ENCODE results near the gene ZHX3.

ZHX3 gene

GRCh38 chr20:41175201-41175651, 142.3 kb downstream of the ZHX3 start:
- peaks cover 60% of the 10 kb centered on the region for H3K36me3 ChIP-seq (ENCODE audit: control insufficient read depth, insufficient read depth, low read length)
- H3K27me3 ChIP-seq (replicated peaks; ENCODE audit: control insufficient read depth, insufficient read depth, low read length, poor library complexity, severe bottlenecking): no peaks in the 10 kb centered on the region
- H3K4me3 ChIP-seq (ENCODE audit: insufficient read depth, low read depth, low read length, poor library complexity, severe bottlenecking): no peak overlapping the region
- H3K4me1 ChIP-seq (ENCODE audit: control insufficient read depth, insufficient read depth, low read length, poor library complexity, severe bottlenecking): no peaks in the 10 kb centered on the region
- no peak for DNase-seq
- no peak overlapping the region for H3K27ac ChIP-seq (ENCODE audit: insufficient read depth, low read length, poor library complexity, severe bottlenecking)
- no peaks in the 10 kb centered on the region for H3K9me3 ChIP-seq (ENCODE audit: control insufficient read depth, low read length)

- Histone ChIP-seq H3K4me1 (ENCODE audit: control insufficient read depth, insufficient read depth, low read length, poor library complexity, severe bottlenecking) (no peaks in the 10 kb centered on the region), H3K27ac (ENCODE audit: insufficient read depth, low read length, poor library complexity, severe bottlenecking) (no peak overlapping the region), H3K36me3 (ENCODE audit: control insufficient read depth, insufficient read depth, low read length) (peaks cover 65% of the 10 kb centered on the region), H3K27me3 (replicated peaks; ENCODE audit: control insufficient read depth, insufficient read depth, low read length, poor library complexity, severe bottlenecking) (no peaks in the 10 kb centered on the region), H3K4me3 (ENCODE audit: insufficient read depth, low read depth, low read length, poor library complexity, severe bottlenecking) (no peak overlapping the region), H3K9me3 (ENCODE audit: control insufficient read depth, low read length) (no peaks in the 10 kb centered on the region)
- no peak for DNase-seq
Observed at GRCh38 chr20:41174782-41175181, 142.7 kb downstream of the ZHX3 start.

GRCh38 chr20:41174373-41174772, 143.2 kb downstream of the ZHX3 start:
- H3K27ac ChIP-seq (ENCODE audit: insufficient read depth, low read length, poor library complexity, severe bottlenecking): no peak overlapping the region
- no peaks in the 10 kb centered on the region for H3K27me3 ChIP-seq (replicated peaks; ENCODE audit: control insufficient read depth, insufficient read depth, low read length, poor library complexity, severe bottlenecking)
- no peak for DNase-seq

GRCh38 chr20:41173791-41174341, 143.7 kb downstream of the ZHX3 start:
- Histone ChIP-seq H3K4me1 (ENCODE audit: control insufficient read depth, insufficient read depth, low read length, poor library complexity, severe bottlenecking) (no peaks in the 10 kb centered on the region), H3K27me3 (replicated peaks; ENCODE audit: control insufficient read depth, insufficient read depth, low read length, poor library complexity, severe bottlenecking) (no peaks in the 10 kb centered on the region), H3K9me3 (ENCODE audit: control insufficient read depth, low read length) (no peaks in the 10 kb centered on the region), H3K27ac (ENCODE audit: insufficient read depth, low read length, poor library complexity, severe bottlenecking) (no peak overlapping the region), H3K4me3 (ENCODE audit: insufficient read depth, low read depth, low read length, poor library complexity, severe bottlenecking) (no peak overlapping the region), H3K36me3 (ENCODE audit: control insufficient read depth, insufficient read depth, low read length) (peaks cover 74% of the 10 kb centered on the region)
- no peak for DNase-seq

More at GRCh38 chr20:41174373-41174772, 143.2 kb downstream of the ZHX3 start:
- Histone ChIP-seq H3K36me3 (ENCODE audit: control insufficient read depth, insufficient read depth, low read length) (peaks cover 69% of the 10 kb centered on the region), H3K4me1 (ENCODE audit: control insufficient read depth, insufficient read depth, low read length, poor library complexity, severe bottlenecking) (no peaks in the 10 kb centered on the region), H3K4me3 (ENCODE audit: insufficient read depth, low read depth, low read length, poor library complexity, severe bottlenecking) (no peak overlapping the region), H3K9me3 (ENCODE audit: control insufficient read depth, low read length) (no peaks in the 10 kb centered on the region)

DNA sequence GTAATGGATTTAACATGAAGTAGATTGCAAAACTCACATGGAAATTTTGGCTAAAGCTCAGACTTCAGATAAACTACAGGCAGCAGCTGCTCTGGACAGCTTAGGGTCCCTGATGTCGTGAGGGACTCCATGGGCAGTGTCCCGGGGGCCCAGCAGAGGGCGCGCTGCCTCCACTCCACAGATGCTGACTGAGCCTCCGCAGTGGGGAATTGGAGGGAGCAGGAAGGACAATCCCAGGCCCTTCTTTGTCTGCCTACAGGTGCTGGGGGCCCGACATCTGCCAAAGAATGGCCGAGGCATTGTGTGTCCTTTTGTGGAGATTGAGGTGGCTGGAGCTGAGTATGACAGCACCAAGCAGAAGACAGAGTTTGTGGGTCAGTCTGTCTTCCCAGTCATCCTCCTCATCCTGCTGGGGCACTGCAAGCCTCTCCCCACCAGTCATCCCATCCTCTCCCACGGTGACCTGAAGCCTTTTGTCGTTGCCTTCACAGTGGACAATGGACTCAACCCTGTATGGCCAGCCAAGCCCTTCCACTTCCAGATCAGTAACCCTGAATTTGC, 144.3 kb downstream of the ZHX3 start:
- H3K4me3 ChIP-seq (ENCODE audit: insufficient read depth, low read depth, low read length, poor library complexity, severe bottlenecking): no peak overlapping the region
- peak; percentile 32 to 38 (median 35) for DNase-seq
- H3K9me3 ChIP-seq (ENCODE audit: control insufficient read depth, low read length): no peaks in the 10 kb centered on the region
- peaks cover 80% of the 10 kb centered on the region for H3K36me3 ChIP-seq (ENCODE audit: control insufficient read depth, insufficient read depth, low read length)
- no peaks in the 10 kb centered on the region for H3K27me3 ChIP-seq (replicated peaks; ENCODE audit: control insufficient read depth, insufficient read depth, low read length, poor library complexity, severe bottlenecking)
- H3K27ac ChIP-seq (ENCODE audit: insufficient read depth, low read length, poor library complexity, severe bottlenecking): no peak overlapping the region
- H3K4me1 ChIP-seq (ENCODE audit: control insufficient read depth, insufficient read depth, low read length, poor library complexity, severe bottlenecking): no peaks in the 10 kb centered on the region

DNA sequence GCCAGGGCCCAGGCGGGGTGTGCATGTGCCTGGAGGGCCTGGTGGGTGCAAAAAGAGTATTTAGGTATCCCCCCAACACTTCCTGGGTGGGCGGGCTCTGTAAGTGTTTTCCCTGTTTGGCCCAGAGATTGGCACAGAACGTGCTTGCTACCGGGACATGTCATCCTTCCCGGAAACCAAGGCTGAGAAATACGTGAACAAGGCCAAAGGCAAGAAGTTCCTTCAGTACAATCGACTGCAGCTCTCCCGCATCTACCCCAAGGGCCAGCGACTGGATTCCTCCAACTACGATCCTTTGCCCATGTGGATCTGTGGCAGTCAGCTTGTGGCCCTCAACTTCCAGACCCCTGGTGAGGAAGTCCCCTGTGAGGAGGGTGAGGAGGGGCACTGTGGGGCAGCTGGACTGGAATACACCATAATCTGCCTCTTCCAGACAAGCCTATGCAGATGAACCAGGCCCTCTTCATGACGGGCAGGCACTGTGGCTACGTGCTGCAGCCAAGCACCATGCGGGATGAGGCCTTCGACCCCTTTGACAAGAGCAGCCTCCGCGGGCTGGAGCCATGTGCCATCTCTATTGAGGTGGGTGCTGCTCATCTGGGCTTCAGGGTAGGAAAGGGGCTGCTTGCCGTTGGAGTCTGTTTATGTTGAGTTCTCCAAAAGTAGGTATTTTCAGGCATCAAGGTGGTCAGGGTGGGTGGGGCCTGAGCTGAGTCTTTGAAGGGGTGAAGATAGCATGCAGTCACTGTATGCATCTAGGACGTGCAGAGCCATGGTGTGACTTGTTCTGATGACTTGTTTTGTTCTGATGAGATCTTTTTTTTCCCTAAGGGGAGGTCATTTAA, 145.0 kb downstream of the ZHX3 start:
- no peak for DNase-seq
- no peak overlapping the region for H3K27ac ChIP-seq (ENCODE audit: insufficient read depth, low read length, poor library complexity, severe bottlenecking)
- H3K4me1 ChIP-seq (ENCODE audit: control insufficient read depth, insufficient read depth, low read length, poor library complexity, severe bottlenecking): no peaks in the 10 kb centered on the region
- no peaks in the 10 kb centered on the region for H3K27me3 ChIP-seq (replicated peaks; ENCODE audit: control insufficient read depth, insufficient read depth, low read length, poor library complexity, severe bottlenecking)
- peaks cover 88% of the 10 kb centered on the region for H3K36me3 ChIP-seq (ENCODE audit: control insufficient read depth, insufficient read depth, low read length)
- no peak overlapping the region for H3K4me3 ChIP-seq (ENCODE audit: insufficient read depth, low read depth, low read length, poor library complexity, severe bottlenecking)
- H3K9me3 ChIP-seq (ENCODE audit: control insufficient read depth, low read length): no peaks in the 10 kb centered on the region

DNA sequence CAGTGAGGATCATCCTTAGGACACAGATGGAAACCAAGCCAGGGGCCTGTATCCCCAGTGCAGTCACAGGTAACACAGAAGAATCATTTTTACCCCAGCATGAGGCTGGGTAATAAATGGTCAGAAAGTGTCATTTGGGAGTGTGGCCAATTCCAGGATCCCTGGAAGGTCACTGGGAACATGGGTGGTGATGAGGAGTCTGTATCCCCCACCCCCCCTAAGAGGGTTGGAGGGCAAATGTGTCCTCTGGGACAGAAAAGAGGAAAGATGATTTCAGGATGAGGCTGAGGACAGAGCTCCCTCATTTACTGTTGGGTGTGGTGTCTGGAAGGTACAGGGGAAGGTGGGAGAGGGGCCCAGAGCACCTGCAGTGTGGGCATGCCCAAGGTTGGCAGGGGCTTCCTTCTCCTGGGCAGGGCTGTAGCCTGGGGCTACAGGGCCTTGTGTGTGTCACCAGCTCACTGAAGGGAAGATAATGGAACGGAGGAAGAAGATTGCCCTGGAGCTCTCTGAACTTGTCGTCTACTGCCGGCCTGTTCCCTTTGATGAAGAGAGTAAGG, 145.7 kb downstream of the ZHX3 start:
- Histone ChIP-seq H3K27me3 (replicated peaks; ENCODE audit: control insufficient read depth, insufficient read depth, low read length, poor library complexity, severe bottlenecking) (no peaks in the 10 kb centered on the region), H3K36me3 (ENCODE audit: control insufficient read depth, insufficient read depth, low read length) (peaks cover 95% of the 10 kb centered on the region), H3K27ac (ENCODE audit: insufficient read depth, low read length, poor library complexity, severe bottlenecking) (no peak overlapping the region)

GRCh38 chr20:41170386-41171105, 147.0 kb downstream of the ZHX3 start:
- Histone ChIP-seq H3K4me1 (ENCODE audit: control insufficient read depth, insufficient read depth, low read length, poor library complexity, severe bottlenecking) (no peaks in the 10 kb centered on the region), H3K27ac (ENCODE audit: insufficient read depth, low read length, poor library complexity, severe bottlenecking) (peak overlapping the region; percentile 27), H3K9me3 (ENCODE audit: control insufficient read depth, low read length) (no peaks in the 10 kb centered on the region), H3K36me3 (ENCODE audit: control insufficient read depth, insufficient read depth, low read length) (peaks cover 97% of the 10 kb centered on the region), H3K4me3 (ENCODE audit: insufficient read depth, low read depth, low read length, poor library complexity, severe bottlenecking) (no peak overlapping the region), H3K27me3 (replicated peaks; ENCODE audit: control insufficient read depth, insufficient read depth, low read length, poor library complexity, severe bottlenecking) (no peaks in the 10 kb centered on the region)
- DNase-seq: no peak

More for the DNA sequence above, 145.7 kb downstream of the ZHX3 start:
- DNase-seq: no peak
- no peaks in the 10 kb centered on the region for H3K4me1 ChIP-seq (ENCODE audit: control insufficient read depth, insufficient read depth, low read length, poor library complexity, severe bottlenecking)
- no peaks in the 10 kb centered on the region for H3K9me3 ChIP-seq (ENCODE audit: control insufficient read depth, low read length)
- no peak overlapping the region for H3K4me3 ChIP-seq (ENCODE audit: insufficient read depth, low read depth, low read length, poor library complexity, severe bottlenecking)

- no peaks in the 10 kb centered on the region for H3K4me1 ChIP-seq (ENCODE audit: control insufficient read depth, insufficient read depth, low read length, poor library complexity, severe bottlenecking)
- DNase-seq: no peak
- peak overlapping the region; percentile 29 for H3K27ac ChIP-seq (ENCODE audit: insufficient read depth, low read length, poor library complexity, severe bottlenecking)
- no peak overlapping the region for H3K4me3 ChIP-seq (ENCODE audit: insufficient read depth, low read depth, low read length, poor library complexity, severe bottlenecking)
- H3K27me3 ChIP-seq (replicated peaks; ENCODE audit: control insufficient read depth, insufficient read depth, low read length, poor library complexity, severe bottlenecking): no peaks in the 10 kb centered on the region
- H3K9me3 ChIP-seq (ENCODE audit: control insufficient read depth, low read length): no peaks in the 10 kb centered on the region
- peaks cover 99% of the 10 kb centered on the region for H3K36me3 ChIP-seq (ENCODE audit: control insufficient read depth, insufficient read depth, low read length)
Observed at GRCh38 chr20:41169791-41170351, 147.7 kb downstream of the ZHX3 start.
